SK-N-SH (cell line): Measurements from ENCODE around the gene PSMD7. TPM values are rescaled to one million over a fixed set of nuclear protein-coding genes. Genes with fewer than 3 reads are reported as not detected.

Experiments
- CTCF ChIA-PET: fragments of 300-600, 350-600 bp; formaldehyde crosslinking; extraction: SDS; loops from one replicate; lab custom pipeline; 2021; lab: Yijun Ruan, JAX
- POLR2A ChIA-PET: fragments of 350-600 bp; sonication (Branson Sonifier 250); formaldehyde crosslinking; extraction: SDS; loops from one replicate; lab custom pipeline; 2020; ENCODE audit warnings: antibody characterized with exemption, inconsistent platforms; lab: Yijun Ruan, JAX
- DNase-seq: peaks from one replicate; pipeline ENCODE4 v3.0.0; 2012
- H2AFZ ChIP-seq: fragments of 200-600 bp; sonication (generic); 2 replicates; pipeline ENCODE4 v1.8.1; 2016; ENCODE audit warnings: antibody characterized with exemption, mild to moderate bottlenecking, low read depth
- H3F3A ChIP-seq: fragments of 200-600 bp; sonication (generic); replicated peaks from 2 replicates; pipeline ENCODE3; 2016; ENCODE audit warnings: antibody characterized with exemption, mild to moderate bottlenecking; ENCODE audit not compliant: insufficient read depth
- H3K27ac ChIP-seq, 2 experiments: fragments of 200-500 bp in 1 of 2; fragments of 200-600 bp in 1 of 2; sonication (Bioruptor generic) in 1 of 2; sonication (generic), shearing (Covaris generic) in 1 of 2; 2 replicates each; pipeline versions ENCODE4 v1.5.1 to v1.6.1; 2014 to 2016; ENCODE audit warnings: low read depth in 2 of 2, inconsistent platforms in 1 of 2, low read length in 1 of 2, mild to moderate bottlenecking in 1 of 2, mixed read lengths in 1 of 2
- H3K27me3 ChIP-seq: fragments of 200-600 bp; sonication (generic), shearing (Covaris generic); 2 replicates; pipeline ENCODE4 v1.6.1; 2016; ENCODE audit warnings: mixed run types; ENCODE audit not compliant: insufficient read depth
- H3K36me3 ChIP-seq, 2 experiments: fragments of 200-500 bp in 1 of 2; fragments of 200-600 bp in 1 of 2; sonication (Bioruptor generic) in 1 of 2; sonication (generic) in 1 of 2; replicated peaks in 1 of 2; 2 replicates each; pipeline versions ENCODE3 to v1.5.1; 2014 to 2016; ENCODE audit warnings: low read length in 1 of 2, mild to moderate bottlenecking in 1 of 2; ENCODE audit not compliant: insufficient read depth in 2 of 2, control insufficient read depth in 1 of 2
- H3K4me1 ChIP-seq, 2 experiments: fragments of 200-500 bp in 1 of 2; fragments of 200-600 bp in 1 of 2; sonication (Bioruptor generic) in 1 of 2; sonication (generic), shearing (Covaris generic) in 1 of 2; 2 replicates each; pipeline versions ENCODE4 v1.5.1 to v1.6.1; 2014 to 2016; ENCODE audit warnings: low read depth in 1 of 2, low read length in 1 of 2, mixed run types in 1 of 2; ENCODE audit not compliant: insufficient read depth in 2 of 2, control insufficient read depth in 1 of 2
- H3K4me2 ChIP-seq: fragments of 200-600 bp; sonication (generic), shearing (Covaris generic); 2 replicates; pipeline ENCODE4 v1.6.1; 2017; ENCODE audit warnings: mixed run types
- H3K4me3 ChIP-seq, 2 experiments: fragments of 200-500 bp in 1 of 2; fragments of 200-600 bp in 1 of 2; sonication (Bioruptor generic) in 1 of 2; sonication (generic), shearing (Covaris generic) in 1 of 2; 2 replicates each; pipeline versions ENCODE4 v1.5.1 to v1.8.1; 2014 to 2016; ENCODE audit warnings: low read depth in 2 of 2, inconsistent platforms in 1 of 2, low read length in 1 of 2, mild to moderate bottlenecking in 1 of 2, mixed read lengths in 1 of 2, moderate library complexity in 1 of 2
- H3K79me2 ChIP-seq: fragments of 200-600 bp; sonication (generic); 2 replicates; pipeline ENCODE4 v1.8.1; 2017; ENCODE audit warnings: mild to moderate bottlenecking; ENCODE audit not compliant: insufficient read depth
- H3K9ac ChIP-seq: fragments of 200-600 bp; sonication (generic); 2 replicates; pipeline ENCODE4 v1.6.1; 2017; ENCODE audit warnings: mixed run types
- H3K9me2 ChIP-seq: fragments of 200-600 bp; sonication (generic); 2 replicates; pipeline ENCODE4 v1.6.1; 2017; ENCODE audit warnings: mixed run types
- H3K9me3 ChIP-seq: fragments of 200-600 bp; sonication (generic); 2 replicates; pipeline ENCODE4 v1.6.1; 2017; ENCODE audit warnings: mixed run types, mild to moderate bottlenecking, moderate library complexity
- H4K20me1 ChIP-seq: fragments of 200-600 bp; sonication (generic); 2 replicates; pipeline ENCODE4 v1.6.1; 2017; ENCODE audit warnings: mild to moderate bottlenecking, mixed run types; ENCODE audit not compliant: insufficient read depth
- CHD2 ChIP-seq: fragments of 150-350 bp; IDR thresholded peaks from 2 replicates; pipeline ENCODE4 v1.6.1; 2018; ENCODE audit warnings: low read length; ENCODE audit not compliant: partially characterized antibody
- EP300 ChIP-seq, 2 experiments: IDR thresholded peaks; 2 replicates each; pipeline versions ENCODE4 v1.4.0 to v1.6.1; 2012; ENCODE audit warnings: borderline replicate concordance in 1 of 2, low read depth in 1 of 2, low read length in 1 of 2
- FOSL2 ChIP-seq: IDR thresholded peaks from 2 replicates; pipeline ENCODE4 v1.4.0; 2012; ENCODE audit warnings: low read depth, mild to moderate bottlenecking, moderate library complexity, borderline replicate concordance
- FOXJ3 ChIP-seq: sonication (generic); formaldehyde crosslinking; IDR thresholded peaks from 2 replicates; pipeline ENCODE4 v1.5.1; 2020; ENCODE audit warnings: mild to moderate bottlenecking, missing genetic modification reagents
- GATA2 ChIP-seq: sonication (generic); formaldehyde crosslinking; IDR thresholded peaks from 2 replicates; pipeline ENCODE4 v1.5.0; 2020; ENCODE audit warnings: mild to moderate bottlenecking, missing genetic modification reagents
- MEF2A ChIP-seq: IDR thresholded peaks from 2 replicates; pipeline ENCODE4 v1.4.0; 2012; ENCODE audit warnings: low read depth, borderline replicate concordance
- MXI1 ChIP-seq: IDR thresholded peaks from 2 replicates; pipeline ENCODE4 v1.6.1; 2012; ENCODE audit warnings: mild to moderate bottlenecking, low read depth, low read length, improper control_type of control experiment
- NFIC ChIP-seq: IDR thresholded peaks from 2 replicates; pipeline ENCODE4 v1.4.0; 2012; ENCODE audit warnings: borderline replicate concordance
- POLR2AphosphoS5 ChIP-seq: IDR thresholded peaks from 2 replicates; pipeline ENCODE4 v1.6.1; 2012; ENCODE audit warnings: low read depth, low read length
- RFX5 ChIP-seq: IDR thresholded peaks from 2 replicates; pipeline ENCODE4 v1.6.1; 2012; ENCODE audit warnings: mild to moderate bottlenecking, improper control_type of control experiment, low read length
- SIN3A ChIP-seq: IDR thresholded peaks from 2 replicates; pipeline ENCODE4 v1.6.1; 2012; ENCODE audit warnings: low read depth, mild to moderate bottlenecking, low read length, moderate library complexity, borderline replicate concordance
- SMC3 ChIP-seq: IDR thresholded peaks from 2 replicates; pipeline ENCODE4 v1.6.1; 2012; ENCODE audit warnings: low read depth, low read length, improper control_type of control experiment
- TAF1 ChIP-seq: IDR thresholded peaks from 2 replicates; pipeline ENCODE4 v1.6.1; 2012; ENCODE audit warnings: low read depth, mild to moderate bottlenecking, low read length, moderate library complexity, borderline replicate concordance
- TEAD4 ChIP-seq: IDR thresholded peaks from 2 replicates; pipeline ENCODE4 v1.4.0; 2012; ENCODE audit warnings: mild to moderate bottlenecking, borderline replicate concordance; ENCODE audit not compliant: insufficient read depth
- YY1 ChIP-seq: IDR thresholded peaks from 2 replicates; pipeline ENCODE4 v1.4.0; 2012; ENCODE audit warnings: low read depth, mild to moderate bottlenecking
- WGBS: methylation state at CpG from one replicate; pipeline ENCODE4 v1.1.6; 2017; ENCODE audit warnings: low lambda C conversion rate; 5-methylcytosine and 5-hydroxymethylcytosine counted together
- polyA plus RNA-seq, 3 experiments: library from polyadenylated mRNA; depleted of rRNA; stranded (reverse); fragments of >200 nt; gene quantifications; 2 replicates each; pipeline ENCODE4 v1.2.3, GENCODE V29; 2012
- TF ChIP-seq, protein P1 (sequence below): IDR thresholded peaks from 2 replicates; pipeline ENCODE4 v1.4.0; 2012; ENCODE audit warnings: low read depth
- TF ChIP-seq, protein P2 (sequence below): IDR thresholded peaks from 2 replicates; pipeline ENCODE4 v1.4.0; 2012; ENCODE audit warnings: low read depth, borderline replicate concordance
- TF ChIP-seq, protein P3 (sequence below): fragments of 150-350 bp; IDR thresholded peaks from 2 replicates; pipeline ENCODE4 v1.6.1; 2017; ENCODE audit warnings: antibody characterized with exemption, low read length, low read depth, borderline replicate concordance
- TF ChIP-seq, protein P4 (sequence below): IDR thresholded peaks from 2 replicates; pipeline ENCODE4; 2012
- TF ChIP-seq, protein P5 (sequence below): IDR thresholded peaks from 2 replicates; pipeline ENCODE4 v1.6.1; 2012; ENCODE audit warnings: mild to moderate bottlenecking, low read depth, low read length, moderate library complexity

PSMD7 gene
- polyA plus RNA-seq, 1 of the 3 experiments (the other 2 are of a cell fraction) = 142 TPM

DNA sequence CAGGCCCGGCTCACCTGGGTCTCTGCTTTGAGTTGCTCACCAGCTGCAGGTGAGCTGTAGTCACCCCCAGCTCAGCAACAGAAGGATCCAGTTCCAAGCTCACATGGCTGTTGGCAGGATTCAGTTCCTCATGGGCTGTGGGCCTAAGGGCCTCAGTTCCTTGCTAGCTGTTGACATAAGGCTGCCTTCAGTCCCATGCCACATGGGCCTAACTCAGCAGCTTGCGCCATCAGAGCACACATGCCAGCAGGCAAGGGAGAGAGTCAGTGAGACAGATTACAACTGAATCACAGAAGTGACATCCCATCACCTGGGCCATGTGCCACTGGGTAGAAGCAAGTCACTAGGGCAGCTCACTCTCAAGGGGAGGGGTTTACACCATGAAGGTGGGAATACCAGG lies 24.7 kb downstream of the PSMD7 start (continued):
- TF ChIP-seq CHD2 (no peak), SMC3 (no peak), MXI1 (no peak), RFX5 (no peak), SIN3A (no peak)
- TF ChIP-seq, protein P1, sequence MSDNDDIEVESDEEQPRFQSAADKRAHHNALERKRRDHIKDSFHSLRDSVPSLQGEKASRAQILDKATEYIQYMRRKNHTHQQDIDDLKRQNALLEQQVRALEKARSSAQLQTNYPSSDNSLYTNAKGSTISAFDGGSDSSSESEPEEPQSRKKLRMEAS = no peak
- TF ChIP-seq, protein P2, sequence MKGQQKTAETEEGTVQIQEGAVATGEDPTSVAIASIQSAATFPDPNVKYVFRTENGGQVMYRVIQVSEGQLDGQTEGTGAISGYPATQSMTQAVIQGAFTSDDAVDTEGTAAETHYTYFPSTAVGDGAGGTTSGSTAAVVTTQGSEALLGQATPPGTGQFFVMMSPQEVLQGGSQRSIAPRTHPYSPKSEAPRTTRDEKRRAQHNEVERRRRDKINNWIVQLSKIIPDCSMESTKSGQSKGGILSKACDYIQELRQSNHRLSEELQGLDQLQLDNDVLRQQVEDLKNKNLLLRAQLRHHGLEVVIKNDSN = no peak
- TF ChIP-seq, protein P3, sequence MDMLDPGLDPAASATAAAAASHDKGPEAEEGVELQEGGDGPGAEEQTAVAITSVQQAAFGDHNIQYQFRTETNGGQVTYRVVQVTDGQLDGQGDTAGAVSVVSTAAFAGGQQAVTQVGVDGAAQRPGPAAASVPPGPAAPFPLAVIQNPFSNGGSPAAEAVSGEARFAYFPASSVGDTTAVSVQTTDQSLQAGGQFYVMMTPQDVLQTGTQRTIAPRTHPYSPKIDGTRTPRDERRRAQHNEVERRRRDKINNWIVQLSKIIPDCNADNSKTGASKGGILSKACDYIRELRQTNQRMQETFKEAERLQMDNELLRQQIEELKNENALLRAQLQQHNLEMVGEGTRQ = no peak

- 95% methylated on average over 7 of the region's 7 CpGs for WGBS
- H3K9me3 ChIP-seq = no peaks in the 10 kb centered on the region
- no peak overlapping the region for H2AFZ ChIP-seq
- peaks cover 8 to 14% of the 10 kb centered on the region in 2 experiments for H3K36me3 ChIP-seq
- H3K9ac ChIP-seq = no peak overlapping the region
- no peaks in the 10 kb centered on the region for H3K79me2 ChIP-seq
- no peaks in the 10 kb centered on the region for H3F3A ChIP-seq
- no peak overlapping the region for H3K4me3 ChIP-seq
- H4K20me1 ChIP-seq = no peaks in the 10 kb centered on the region
- CTCF ChIA-PET = interaction anchor here (1.2 to 2.2 kb wide), 2 partner anchors 12 to 18 kb away, joined by 4 to 11 read pairs; no protein-coding TSS in a partner anchor
- H3K27me3 ChIP-seq = no peaks in the 10 kb centered on the region
- POLR2A ChIA-PET = no interaction called here
- TF ChIP-seq, protein P4, sequence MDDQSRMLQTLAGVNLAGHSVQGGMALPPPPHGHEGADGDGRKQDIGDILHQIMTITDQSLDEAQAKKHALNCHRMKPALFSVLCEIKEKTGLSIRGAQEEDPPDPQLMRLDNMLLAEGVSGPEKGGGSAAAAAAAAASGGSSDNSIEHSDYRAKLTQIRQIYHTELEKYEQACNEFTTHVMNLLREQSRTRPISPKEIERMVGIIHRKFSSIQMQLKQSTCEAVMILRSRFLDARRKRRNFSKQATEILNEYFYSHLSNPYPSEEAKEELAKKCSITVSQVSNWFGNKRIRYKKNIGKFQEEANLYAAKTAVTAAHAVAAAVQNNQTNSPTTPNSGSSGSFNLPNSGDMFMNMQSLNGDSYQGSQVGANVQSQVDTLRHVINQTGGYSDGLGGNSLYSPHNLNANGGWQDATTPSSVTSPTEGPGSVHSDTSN = no peak
- no peak for TF ChIP-seq MEF2A
- TF ChIP-seq NFIC = no peak
- no peak for TF ChIP-seq FOXJ3 (CRISPR knock-in tag)
- no peak for TF ChIP-seq SMC3
- TF ChIP-seq YY1 = no peak
- no peak for TF ChIP-seq FOSL2
- TF ChIP-seq, protein P3 = no peak
- TF ChIP-seq, protein P1 = no peak
- TF ChIP-seq TEAD4 = no peak
- TF ChIP-seq POLR2AphosphoS5 = no peak
- no peak for TF ChIP-seq SIN3A
- no peak for TF ChIP-seq TAF1
- TF ChIP-seq, protein P5, sequence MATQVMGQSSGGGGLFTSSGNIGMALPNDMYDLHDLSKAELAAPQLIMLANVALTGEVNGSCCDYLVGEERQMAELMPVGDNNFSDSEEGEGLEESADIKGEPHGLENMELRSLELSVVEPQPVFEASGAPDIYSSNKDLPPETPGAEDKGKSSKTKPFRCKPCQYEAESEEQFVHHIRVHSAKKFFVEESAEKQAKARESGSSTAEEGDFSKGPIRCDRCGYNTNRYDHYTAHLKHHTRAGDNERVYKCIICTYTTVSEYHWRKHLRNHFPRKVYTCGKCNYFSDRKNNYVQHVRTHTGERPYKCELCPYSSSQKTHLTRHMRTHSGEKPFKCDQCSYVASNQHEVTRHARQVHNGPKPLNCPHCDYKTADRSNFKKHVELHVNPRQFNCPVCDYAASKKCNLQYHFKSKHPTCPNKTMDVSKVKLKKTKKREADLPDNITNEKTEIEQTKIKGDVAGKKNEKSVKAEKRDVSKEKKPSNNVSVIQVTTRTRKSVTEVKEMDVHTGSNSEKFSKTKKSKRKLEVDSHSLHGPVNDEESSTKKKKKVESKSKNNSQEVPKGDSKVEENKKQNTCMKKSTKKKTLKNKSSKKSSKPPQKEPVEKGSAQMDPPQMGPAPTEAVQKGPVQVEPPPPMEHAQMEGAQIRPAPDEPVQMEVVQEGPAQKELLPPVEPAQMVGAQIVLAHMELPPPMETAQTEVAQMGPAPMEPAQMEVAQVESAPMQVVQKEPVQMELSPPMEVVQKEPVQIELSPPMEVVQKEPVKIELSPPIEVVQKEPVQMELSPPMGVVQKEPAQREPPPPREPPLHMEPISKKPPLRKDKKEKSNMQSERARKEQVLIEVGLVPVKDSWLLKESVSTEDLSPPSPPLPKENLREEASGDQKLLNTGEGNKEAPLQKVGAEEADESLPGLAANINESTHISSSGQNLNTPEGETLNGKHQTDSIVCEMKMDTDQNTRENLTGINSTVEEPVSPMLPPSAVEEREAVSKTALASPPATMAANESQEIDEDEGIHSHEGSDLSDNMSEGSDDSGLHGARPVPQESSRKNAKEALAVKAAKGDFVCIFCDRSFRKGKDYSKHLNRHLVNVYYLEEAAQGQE = no peak
- TF ChIP-seq, protein P2 = no peak
- TF ChIP-seq MXI1 = no peak
- TF ChIP-seq EP300 (IDR thresholded peaks at IDR 0.05; ENCODE audit: borderline replicate concordance in 1 of 2, low read depth in 1 of 2, low read length in 1 of 2) = no peak
- TF ChIP-seq GATA2 (CRISPR knock-in tag) = no peak
- no peak for DNase-seq
- no peak overlapping the region for H3K4me2 ChIP-seq
- peaks cover 0 to 4% of the 10 kb centered on the region in 2 experiments; a peak in 1 of 4 replicates for H3K4me1 ChIP-seq
- H3K27ac ChIP-seq = no peak overlapping the region
- H3K9me2 ChIP-seq = no peaks in the 10 kb centered on the region
These were observed 25.7 kb downstream of the PSMD7 start for GRCh38 chr16:74322301-74322710.
